GM23248 (cell line): ENCODE data around the gene FBXO10. TPM values are rescaled to one million over a fixed set of nuclear protein-coding genes. Genes with fewer than 3 reads are reported as not detected.

ENCODE experiments used
- DNase-seq: peaks from one replicate; pipeline ENCODE4 v3.0.0-alpha.2; 2015
- H2AFZ ChIP-seq: fragments of 200-600 bp; sonication (generic); 2 replicates; pipeline ENCODE4 v1.6.1; 2016; ENCODE audit warnings: antibody characterized with exemption
- H3F3A ChIP-seq: fragments of 200-600 bp; sonication (generic); 2 replicates; pipeline ENCODE4 v1.6.1; 2016; ENCODE audit warnings: mild to moderate bottlenecking, antibody characterized with exemption, mixed run types; ENCODE audit not compliant: insufficient read depth
- H3K27ac ChIP-seq: fragments of 200-600 bp; sonication (generic); 2 replicates; pipeline ENCODE4 v1.5.1; 2016; ENCODE audit warnings: mild to moderate bottlenecking
- H3K27me3 ChIP-seq: fragments of 200-600 bp; sonication (generic); replicated peaks from 2 replicates; pipeline ENCODE4 v1.6.1; 2016; ENCODE audit warnings: mild to moderate bottlenecking; ENCODE audit not compliant: insufficient read depth
- H3K36me3 ChIP-seq: fragments of 200-600 bp; sonication (generic); 2 replicates; pipeline ENCODE4 v1.6.1; 2016; ENCODE audit warnings: low read depth, mild to moderate bottlenecking
- H3K4me1 ChIP-seq: fragments of 200-600 bp; sonication (generic); 2 replicates; pipeline ENCODE4 v1.6.1; 2016; ENCODE audit warnings: mild to moderate bottlenecking; ENCODE audit not compliant: insufficient read depth
- H3K4me2 ChIP-seq: fragments of 200-600 bp; sonication (generic); one replicate; pipeline ENCODE4 v1.6.1; 2016; ENCODE audit warnings: mild to moderate bottlenecking; ENCODE audit not compliant: unreplicated experiment
- H3K4me3 ChIP-seq: fragments of 200-600 bp; sonication (generic); 2 replicates; pipeline ENCODE4 v1.5.1; 2016; ENCODE audit warnings: mild to moderate bottlenecking
- H3K79me2 ChIP-seq: fragments of 200-600 bp; sonication (generic); 2 replicates; pipeline ENCODE4 v1.6.1; 2016; ENCODE audit warnings: mild to moderate bottlenecking; ENCODE audit not compliant: insufficient read depth
- H3K9ac ChIP-seq: fragments of 200-600 bp; sonication (generic); 2 replicates; pipeline ENCODE4 v1.6.1; 2016; ENCODE audit warnings: mild to moderate bottlenecking
- H3K9me2 ChIP-seq: fragments of 200-600 bp; sonication (generic); 2 replicates; pipeline ENCODE4 v1.6.1; 2016; ENCODE audit warnings: mixed run types, mild to moderate bottlenecking, moderate library complexity; ENCODE audit not compliant: insufficient read depth
- H3K9me3 ChIP-seq: fragments of 200-600 bp; sonication (generic); one replicate; pipeline ENCODE4 v1.6.1; 2017; ENCODE audit warnings: low read depth
- H4K20me1 ChIP-seq: fragments of 200-600 bp; sonication (generic); 2 replicates; pipeline ENCODE4 v1.6.0; 2016; ENCODE audit not compliant: insufficient read depth
- EZH2 ChIP-seq: fragments of 200-600 bp; sonication (generic); IDR thresholded peaks from 2 replicates; pipeline ENCODE4 v1.6.1; 2018; ENCODE audit warnings: antibody characterized with exemption, mild to moderate bottlenecking; ENCODE audit not compliant: insufficient read depth, poor library complexity, severe bottlenecking
- EZH2phosphoT487 ChIP-seq: fragments of 200-600 bp; sonication (generic); IDR thresholded peaks from 2 replicates; pipeline ENCODE4 v1.6.1; 2018; ENCODE audit warnings: antibody characterized with exemption, moderate library complexity, mild to moderate bottlenecking, low read depth; ENCODE audit not compliant: insufficient read depth
- WGBS, 2 experiments: methylation state at CpG; one replicate each; pipeline ENCODE4 v1.1.6; 2015 to 2017; ENCODE audit warnings: low lambda C conversion rate in 2 of 2, low coverage in 1 of 2; ENCODE audit errors: missing lambda C conversion rate in 2 of 2; 5-methylcytosine and 5-hydroxymethylcytosine counted together
- in situ Hi-C: fragments of 300-500 bp; cut with MboI; formaldehyde crosslinking; loops from 2 replicates; pipeline ENCODE4 v1.15.0; 2020
- polyA plus RNA-seq: library from polyadenylated mRNA; unstranded; fragments of >200 nt; fragmentation: Nextera tagmentation; extraction: Ambion mirVana; gene quantifications from 2 replicates; pipeline ENCODE4 v1.2.1, GENCODE V29; 2016
- total RNA-seq: library from RNA; depleted of rRNA; stranded (reverse); fragments of >200 nt; shearing (Covaris generic); gene quantifications from 2 replicates; pipeline ENCODE4 v1.2.3, GENCODE V29; 2014

FBXO10 gene
- total and polyA plus RNA-seq, 2 experiments from 2014 or later = 4.4 to 9.9 TPM

DNA sequence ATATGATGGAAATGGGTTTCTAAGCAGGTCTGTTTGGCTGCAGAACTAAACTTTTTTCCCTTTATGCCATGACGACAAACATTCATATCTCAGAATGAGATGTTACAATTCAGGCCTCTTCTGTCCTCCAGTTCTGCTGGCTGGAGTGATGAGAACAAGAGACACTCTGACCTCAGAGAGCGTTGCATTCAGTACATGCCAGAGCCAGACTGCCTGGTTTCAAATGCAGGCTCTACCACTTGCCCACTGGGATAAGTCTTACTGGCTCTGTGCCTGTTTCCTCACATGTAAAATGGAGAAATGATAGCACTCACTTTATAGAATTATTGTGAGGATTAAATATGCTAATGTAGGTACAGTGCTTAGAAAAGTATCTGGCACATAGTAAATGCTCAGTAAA lies 41.0 kb upstream of the FBXO10 start:
- H3K36me3 ChIP-seq = no peaks in the 10 kb centered on the region
- 87 to 88% methylated on average over 2 of the region's 2 CpGs for WGBS, 2 experiments
- peak overlapping the region; percentile 75 for H3K27ac ChIP-seq
- in situ Hi-C loops = no loop called here
- no peaks in the 10 kb centered on the region for H3K79me2 ChIP-seq
- no peak overlapping the region for H3K4me3 ChIP-seq
- no peak overlapping the region for H3K4me2 ChIP-seq
- no peaks in the 10 kb centered on the region for H3K9me2 ChIP-seq
- H3K9ac ChIP-seq = no peak overlapping the region
- no peaks in the 10 kb centered on the region for H3K9me3 ChIP-seq
- peaks cover 26% of the 10 kb centered on the region for H3K4me1 ChIP-seq
- DNase-seq = no peak
- no peak overlapping the region for H2AFZ ChIP-seq
- H3K27me3 ChIP-seq = peaks cover 3% of the 10 kb centered on the region; the same call in 1 of the 2 replicates
- H4K20me1 ChIP-seq = no peaks in the 10 kb centered on the region
- peaks cover 17% of the 10 kb centered on the region for H3F3A ChIP-seq
- no peak for TF ChIP-seq EZH2
- no peak for TF ChIP-seq EZH2phosphoT487

DNA sequence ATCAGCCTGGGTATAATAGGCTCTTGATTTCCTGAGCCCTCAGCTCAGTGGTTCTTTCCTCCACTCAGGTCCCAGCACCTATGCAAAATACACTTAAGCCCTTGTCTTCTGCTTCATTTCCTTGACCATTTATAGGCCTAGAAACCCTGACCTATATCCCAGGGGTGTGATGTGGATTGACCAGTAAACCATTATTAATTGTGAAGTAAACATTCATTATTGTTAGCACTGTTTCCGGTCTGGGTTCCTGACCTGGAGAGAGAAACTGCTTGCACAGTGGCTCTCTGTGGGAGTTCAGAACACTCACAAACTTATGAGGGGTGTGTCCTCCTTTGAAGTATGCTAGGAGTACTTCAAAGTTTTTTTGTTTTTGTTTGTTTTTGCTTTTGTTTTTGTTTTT lies 35.8 kb upstream of the FBXO10 start:
- TF ChIP-seq EZH2phosphoT487 (no peak), EZH2 (no peak)
- no peaks in the 10 kb centered on the region for H3K9me3 ChIP-seq

DNA sequence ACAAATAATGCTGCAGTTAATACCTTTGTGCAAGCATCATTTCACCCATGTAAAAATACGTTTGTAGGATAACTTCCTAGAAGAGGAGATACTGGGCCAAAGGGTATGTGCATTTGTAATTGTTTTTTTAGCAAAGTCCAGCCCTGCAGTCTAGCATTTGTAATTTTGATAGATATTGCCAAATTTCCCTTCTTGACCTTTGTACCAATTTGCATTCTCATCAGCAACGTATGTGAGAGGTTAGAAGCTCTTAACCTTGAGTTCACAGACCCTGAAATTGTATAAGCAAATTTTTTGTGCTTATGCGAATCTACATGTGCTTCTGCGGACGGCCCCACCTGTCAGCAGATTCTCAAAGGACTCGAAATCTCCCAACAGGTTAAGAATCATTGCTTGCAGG lies 34.8 kb upstream of the FBXO10 start:
- no peaks in the 10 kb centered on the region for H3K9me2 ChIP-seq
- H3K4me3 ChIP-seq = no peak overlapping the region
- no peaks in the 10 kb centered on the region for H3K9me3 ChIP-seq
- no peaks in the 10 kb centered on the region for H3K79me2 ChIP-seq
- H3K4me1 ChIP-seq = no peaks in the 10 kb centered on the region
- H2AFZ ChIP-seq = no peak overlapping the region
- H3K27ac ChIP-seq = no peak overlapping the region
- WGBS, 2 experiments = 52 to 56% methylated on average over 6 of the region's 6 CpGs
- H3K36me3 ChIP-seq = no peaks in the 10 kb centered on the region
- no peak for TF ChIP-seq EZH2
- TF ChIP-seq EZH2phosphoT487 = no peak
- no peak overlapping the region for H3K4me2 ChIP-seq
- no peak for DNase-seq
- H3K9ac ChIP-seq = no peak overlapping the region
- peaks cover 20% of the 10 kb centered on the region for H3K27me3 ChIP-seq
- no peaks in the 10 kb centered on the region for H3F3A ChIP-seq
- H4K20me1 ChIP-seq = no peaks in the 10 kb centered on the region
- in situ Hi-C loops = no loop called here

More for the DNA sequence above, 35.8 kb upstream of the FBXO10 start:
- in situ Hi-C loops = no loop called here
- H3K27me3 ChIP-seq = peaks cover 12% of the 10 kb centered on the region
- no peak for DNase-seq
- no peak overlapping the region for H3K4me2 ChIP-seq
- H3F3A ChIP-seq = no peaks in the 10 kb centered on the region
- no peak overlapping the region for H3K9ac ChIP-seq
- H3K9me2 ChIP-seq = no peaks in the 10 kb centered on the region
- WGBS, 2 experiments = 89 to 93% methylated on average over 1 of the region's 1 CpG
- no peaks in the 10 kb centered on the region for H4K20me1 ChIP-seq
- H3K27ac ChIP-seq = no peak overlapping the region
- no peaks in the 10 kb centered on the region for H3K4me1 ChIP-seq
- H2AFZ ChIP-seq = no peak overlapping the region
- no peaks in the 10 kb centered on the region for H3K36me3 ChIP-seq
- no peaks in the 10 kb centered on the region for H3K79me2 ChIP-seq
- H3K4me3 ChIP-seq = no peak overlapping the region

DNA sequence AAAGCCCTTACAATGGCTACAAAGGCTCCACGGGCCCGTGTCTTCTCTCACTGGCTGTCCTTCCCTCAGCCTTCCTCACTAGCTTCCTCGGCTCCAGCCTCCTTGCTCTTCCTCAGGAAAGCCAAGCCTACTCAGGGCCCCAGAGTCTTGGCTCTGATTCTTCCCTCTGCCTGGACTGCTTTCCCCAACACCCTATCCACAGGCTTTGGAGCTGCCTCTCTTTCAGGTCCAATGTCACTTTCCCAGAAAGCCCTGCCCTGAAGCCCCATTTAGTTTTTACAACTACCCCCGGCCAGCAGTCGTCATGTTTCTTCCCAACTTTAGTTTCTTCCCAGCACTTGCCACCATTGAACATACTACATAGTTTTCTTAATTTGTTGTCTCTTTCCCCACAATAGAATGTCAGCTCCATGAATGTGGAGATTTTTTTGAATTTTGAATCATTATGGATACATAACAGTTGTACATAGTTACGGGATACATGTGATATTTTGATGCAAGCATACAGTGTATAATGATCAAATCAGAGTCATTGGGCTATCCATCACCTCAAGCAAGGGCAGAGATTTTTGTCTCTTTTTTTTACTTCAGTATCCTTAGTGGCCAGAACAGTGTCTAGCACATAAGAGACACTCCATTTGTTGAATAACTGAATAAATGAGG lies 33.7 kb upstream of the FBXO10 start:
- no peaks in the 10 kb centered on the region for H3F3A ChIP-seq
- DNase-seq = no peak
- in situ Hi-C loops = no loop called here
- no peaks in the 10 kb centered on the region for H4K20me1 ChIP-seq
- no peak for TF ChIP-seq EZH2phosphoT487
- TF ChIP-seq EZH2 = no peak
- no peaks in the 10 kb centered on the region for H3K9me3 ChIP-seq
- no peak overlapping the region for H3K9ac ChIP-seq
- no peaks in the 10 kb centered on the region for H3K36me3 ChIP-seq
- no peak overlapping the region for H3K4me2 ChIP-seq
- peaks cover 20% of the 10 kb centered on the region for H3K27me3 ChIP-seq
- no peak overlapping the region for H3K27ac ChIP-seq
- WGBS, 2 experiments = 41 to 45% methylated on average over 6 of the region's 6 CpGs
- H3K4me1 ChIP-seq = no peaks in the 10 kb centered on the region
- no peaks in the 10 kb centered on the region for H3K79me2 ChIP-seq
- no peak overlapping the region for H2AFZ ChIP-seq
- no peaks in the 10 kb centered on the region for H3K9me2 ChIP-seq
- no peak overlapping the region for H3K4me3 ChIP-seq

DNA sequence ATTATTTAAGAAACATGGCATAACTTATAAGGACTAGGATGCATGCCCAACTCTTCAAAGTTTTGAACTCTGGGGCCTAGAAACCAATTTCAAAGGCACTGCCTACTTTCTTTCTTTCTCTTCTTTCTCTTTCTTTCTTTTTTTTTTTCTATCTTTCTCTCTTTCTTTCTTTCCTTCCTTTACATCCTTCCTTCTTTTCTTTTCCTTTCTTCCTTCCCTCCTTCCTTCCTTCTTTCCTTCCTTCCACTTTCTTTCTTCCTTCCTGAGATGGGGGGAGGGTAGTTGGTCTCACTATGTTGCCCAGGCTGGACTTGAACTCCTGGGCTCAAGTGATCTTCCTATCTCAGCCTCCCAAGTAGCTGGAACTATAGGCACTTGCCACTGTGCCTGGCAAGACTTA lies 32.1 kb upstream of the FBXO10 start:
- H3K9me3 ChIP-seq = no peaks in the 10 kb centered on the region
- H3K4me1 ChIP-seq = no peaks in the 10 kb centered on the region
- H3K27me3 ChIP-seq = peaks cover 20% of the 10 kb centered on the region
- no peak overlapping the region for H3K4me3 ChIP-seq
- DNase-seq = no peak
- no peaks in the 10 kb centered on the region for H4K20me1 ChIP-seq
- H3F3A ChIP-seq = no peaks in the 10 kb centered on the region
- H2AFZ ChIP-seq = no peak overlapping the region
- no peaks in the 10 kb centered on the region for H3K36me3 ChIP-seq
- H3K27ac ChIP-seq = no peak overlapping the region
- in situ Hi-C loops = no loop called here
- H3K4me2 ChIP-seq = no peak overlapping the region
- H3K79me2 ChIP-seq = no peaks in the 10 kb centered on the region
- TF ChIP-seq EZH2phosphoT487 = no peak
- TF ChIP-seq EZH2 = no peak
- no peak overlapping the region for H3K9ac ChIP-seq
- H3K9me2 ChIP-seq = no peaks in the 10 kb centered on the region
